PC-9 (cell line): ENCODE results near the gene RPL7A. TPM values are rescaled to one million over a fixed set of nuclear protein-coding genes. Genes with fewer than 3 reads are reported as not detected.

ENCODE experiments used
- BruUV-seq: library from RNA; stranded (reverse); fragments of 400-500 nt; replicated peaks from 2 replicates; lab custom pipeline; 2021; lab: Mats Ljungman, UMichigan
- CTCF ChIA-PET: fragments of 300-600 bp; sonication (Branson Sonifier 250); formaldehyde crosslinking; loops from one replicate; lab custom pipeline; 2022; ENCODE audit warnings: antibody characterized with exemption; lab: Charles Lee
- POLR2A ChIA-PET: fragments of 300-600 bp; sonication (Branson Sonifier 250); formaldehyde crosslinking; loops from one replicate; lab custom pipeline; 2022; ENCODE audit warnings: antibody characterized with exemption; ENCODE audit not compliant: unreplicated experiment; lab: Charles Lee
- DNase-seq, 2 experiments: peaks; one replicate each; pipeline versions ENCODE4 v3.0.0 to v3.0.0-alpha.2; 2015 to 2022; ENCODE audit warnings: mixed read lengths in 1 of 2
- H2AFZ ChIP-seq: fragments of 200-600 bp; sonication (generic); 2 replicates; pipeline ENCODE4 v1.8.1; 2017; ENCODE audit warnings: antibody characterized with exemption
- H3F3A ChIP-seq: fragments of 200-600 bp; sonication (generic); 2 replicates; pipeline ENCODE4 v1.8.1; 2017; ENCODE audit warnings: antibody characterized with exemption, mild to moderate bottlenecking, low read depth; ENCODE audit not compliant: insufficient read depth
- H3K27ac ChIP-seq: fragments of 200-600 bp; sonication (generic); 2 replicates; pipeline ENCODE4 v1.6.1; 2016; ENCODE audit warnings: mixed run types
- H3K27me3 ChIP-seq: fragments of 200-600 bp; sonication (generic); 2 replicates; pipeline ENCODE4 v1.6.1; 2016; ENCODE audit warnings: low read depth, mixed run types; ENCODE audit not compliant: insufficient read depth
- H3K36me3 ChIP-seq: fragments of 200-600 bp; sonication (generic); 2 replicates; pipeline ENCODE4 v1.6.1; 2016; ENCODE audit warnings: low read depth, mixed run types
- H3K4me1 ChIP-seq: fragments of 200-600 bp; sonication (generic); replicated peaks from 2 replicates; pipeline ENCODE4 v1.6.1; 2016; ENCODE audit warnings: mixed run types; ENCODE audit not compliant: insufficient read depth
- H3K4me2 ChIP-seq: fragments of 200-600 bp; sonication (generic); 2 replicates; pipeline ENCODE4 v1.6.1; 2017; ENCODE audit warnings: mixed run types
- H3K4me3 ChIP-seq: fragments of 200-600 bp; sonication (generic); 2 replicates; pipeline ENCODE4 v1.6.1; 2016; ENCODE audit warnings: mixed run types
- H3K79me2 ChIP-seq: fragments of 200-600 bp; sonication (generic); 2 replicates; pipeline ENCODE4 v1.6.1; 2017; ENCODE audit warnings: low read depth, mixed run types
- H3K9me2 ChIP-seq: fragments of 200-600 bp; sonication (generic); 2 replicates; pipeline ENCODE4 v1.8.1; 2017; ENCODE audit warnings: mild to moderate bottlenecking; ENCODE audit not compliant: insufficient read depth
- H3K9me3 ChIP-seq: fragments of 200-600 bp; sonication (generic); 2 replicates; pipeline ENCODE4 v1.8.1; 2016; ENCODE audit warnings: low read depth; ENCODE audit not compliant: insufficient read depth
- H4K20me1 ChIP-seq: fragments of 200-600 bp; sonication (generic); 2 replicates; pipeline ENCODE4 v1.8.1; 2017; ENCODE audit not compliant: insufficient read depth
- CTCF ChIP-seq: fragments of 200-600 bp; sonication (generic); conservative IDR thresholded peaks from 2 replicates; pipeline ENCODE4 v1.6.1; 2017; ENCODE audit warnings: mixed run types, antibody characterized with exemption, mild to moderate bottlenecking, moderate library complexity
- EZH2 ChIP-seq: fragments of 200-600 bp; sonication (generic); IDR thresholded peaks from 2 replicates; pipeline ENCODE4 v1.8.0; 2017; ENCODE audit warnings: antibody characterized with exemption, low read depth
- intact Hi-C: fragments of 100-400 bp; cut with micrococcal nuclease; formaldehyde crosslinking; loops from one replicate; pipeline ENCODE4 v1.10.0; 2022; ENCODE audit not compliant: unreplicated experiment
- total RNA-seq: library from RNA; stranded (reverse); gene quantifications from 2 replicates; pipeline ENCODE4 v1.2.3, GENCODE V29; 2021

Gene RPL7A
- total RNA-seq, 1 experiment from 2014 or later, result 2,381 TPM

DNA sequence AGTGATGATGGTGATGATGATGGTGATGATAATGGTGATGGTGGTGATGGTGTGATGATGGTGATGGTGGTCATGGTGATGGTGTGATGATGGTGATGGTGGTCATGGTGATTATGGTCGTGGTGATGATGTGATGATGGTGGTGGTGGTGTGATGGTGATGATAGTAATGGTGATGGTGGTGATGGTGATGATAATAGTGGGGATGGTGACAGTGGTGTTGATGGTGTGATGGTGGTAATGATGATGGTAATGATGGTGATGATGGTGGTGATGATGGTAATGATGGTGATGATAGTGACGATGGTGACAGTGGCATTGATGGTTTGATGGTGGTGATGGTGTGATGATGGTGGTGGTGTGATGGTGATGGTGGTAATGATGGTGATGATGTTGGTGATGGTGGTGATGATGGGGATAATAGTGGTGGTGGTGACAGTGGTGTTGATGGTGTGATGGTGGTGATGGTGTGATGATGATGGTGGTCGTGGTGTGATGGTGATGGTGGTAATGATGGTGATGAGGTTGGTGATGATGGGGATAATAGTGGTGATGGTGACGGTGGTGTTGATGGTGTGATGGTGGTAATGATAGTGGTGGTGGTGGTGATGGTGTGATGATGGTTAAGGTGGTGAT, 34.6 kb downstream of the RPL7A start:
- Histone ChIP-seq H4K20me1 (no peaks in the 10 kb centered on the region), H3K4me1 (peaks cover 15% of the 10 kb centered on the region), H3F3A (peaks cover 9% of the 10 kb centered on the region), H3K9me2 (no peaks in the 10 kb centered on the region), H3K36me3 (no peaks in the 10 kb centered on the region), H3K4me2 (no peak overlapping the region), H3K4me3 (no peak overlapping the region), H3K27me3 (no peaks in the 10 kb centered on the region), H2AFZ (no peak overlapping the region), H3K9me3 (no peaks in the 10 kb centered on the region), H3K79me2 (no peaks in the 10 kb centered on the region), H3K27ac (no peak overlapping the region)
- POLR2A ChIA-PET, result no interaction called here
- DNase-seq, result no peak
- intact Hi-C loops, result no loop called here
- no TSS peak for BruUV-seq
- CTCF ChIA-PET, result no interaction called here
- TF ChIP-seq EZH2 (no peak), CTCF (no peak)

- TF ChIP-seq EZH2 (no peak), CTCF (no peak)
- POLR2A ChIA-PET, result no interaction called here
- no TSS peak for BruUV-seq
These were observed 35.4 kb downstream of the RPL7A start for GRCh38 chr9:133383438-133383837.

GRCh38 chr9:133384736-133385321, 36.8 kb downstream of the RPL7A start:
- Histone ChIP-seq H3K4me1 (no peaks in the 10 kb centered on the region), H3K79me2 (no peaks in the 10 kb centered on the region), H3K36me3 (no peaks in the 10 kb centered on the region), H3K4me2 (no peak overlapping the region), H4K20me1 (no peaks in the 10 kb centered on the region), H3F3A (no peaks in the 10 kb centered on the region), H2AFZ (no peak overlapping the region), H3K9me3 (no peaks in the 10 kb centered on the region), H3K27ac (no peak overlapping the region), H3K27me3 (peaks cover 8% of the 10 kb centered on the region; the same call in 1 of the 2 replicates), H3K9me2 (no peaks in the 10 kb centered on the region), H3K4me3 (no peak overlapping the region)
- TF ChIP-seq CTCF (no peak), EZH2 (no peak)
- intact Hi-C loops, result no loop called here
- ChIA-PET CTCF (interaction anchor here (0.6 kb wide), 1 partner anchor 226 kb away, joined by 6 read pairs; no protein-coding TSS in a partner anchor), POLR2A (no interaction called here)
- BruUV-seq, result no TSS peak
- DNase-seq, result no peak

More at GRCh38 chr9:133383438-133383837, 35.4 kb downstream of the RPL7A start:
- no peak overlapping the region for H3K27ac ChIP-seq
- H3K4me3 ChIP-seq, result no peak overlapping the region
- H3K9me2 ChIP-seq, result no peaks in the 10 kb centered on the region
- no peak for DNase-seq
- H3K79me2 ChIP-seq, result no peaks in the 10 kb centered on the region
- H3K9me3 ChIP-seq, result no peaks in the 10 kb centered on the region
- H3K27me3 ChIP-seq, result no peaks in the 10 kb centered on the region
- CTCF ChIA-PET, result interaction anchor here (0.6 kb wide), 1 partner anchor 209 kb away, joined by 3 read pairs; no protein-coding TSS in a partner anchor
- H2AFZ ChIP-seq, result no peak overlapping the region
- H3F3A ChIP-seq, result peaks cover under 1% of the 10 kb centered on the region; the same call in 1 of the 2 replicates
- no peaks in the 10 kb centered on the region for H3K36me3 ChIP-seq
- intact Hi-C loops, result no loop called here
- peaks cover 7% of the 10 kb centered on the region for H3K4me1 ChIP-seq
- no peak overlapping the region for H3K4me2 ChIP-seq
- H4K20me1 ChIP-seq, result no peaks in the 10 kb centered on the region
